HepG2 (cell line): ENCODE data around the gene ACAT2. TPM values are rescaled to one million over a fixed set of nuclear protein-coding genes. Genes with fewer than 3 reads are reported as not detected.

Experiments
- CAMTA2 ChIP-seq: sonication (generic); formaldehyde crosslinking; IDR thresholded peaks from 2 replicates; pipeline ENCODE4 v1.4.0; 2020; ENCODE audit warnings: mild to moderate bottlenecking, missing genetic modification reagents, borderline replicate concordance
- FOXA3 ChIP-seq: IDR thresholded peaks from 2 replicates; pipeline ENCODE4 v1.6.1; 2016; ENCODE audit warnings: missing genetic modification reagents, missing compliant biosample characterization
- ISL2 ChIP-seq: sonication (generic); formaldehyde crosslinking; IDR thresholded peaks from 2 replicates; pipeline ENCODE4 v1.5.0; 2020; ENCODE audit warnings: missing genetic modification reagents
- JUNB ChIP-seq: sonication (generic); formaldehyde crosslinking; IDR thresholded peaks from 2 replicates; pipeline ENCODE4 v1.8.0; 2022; ENCODE audit warnings: missing genetic modification reagents, mild to moderate bottlenecking, borderline replicate concordance
- JUND ChIP-seq: sonication (generic); formaldehyde crosslinking; IDR thresholded peaks from 2 replicates; pipeline ENCODE4 v1.8.0; 2022; ENCODE audit warnings: mild to moderate bottlenecking, missing genetic modification reagents
- MYNN ChIP-seq: sonication (generic); formaldehyde crosslinking; IDR thresholded peaks from 2 replicates; pipeline ENCODE4 v1.4.0; 2020; ENCODE audit warnings: mild to moderate bottlenecking, low read depth, missing genetic modification reagents
- SPEN ChIP-seq: sonication (generic); formaldehyde crosslinking; IDR thresholded peaks from 2 replicates; pipeline ENCODE4 v1.5.1; 2020; ENCODE audit warnings: low read depth, mild to moderate bottlenecking, missing genetic modification reagents
- TCF7 ChIP-seq: sonication (generic); IDR thresholded peaks from 2 replicates; pipeline ENCODE4 v1.6.1; 2016; ENCODE audit warnings: antibody characterized with exemption, low read depth
- TOE1 ChIP-seq: sonication (generic); formaldehyde crosslinking; IDR thresholded peaks from 2 replicates; pipeline ENCODE4 v1.4.0; 2020; ENCODE audit warnings: mild to moderate bottlenecking, missing genetic modification reagents
- ZFAT ChIP-seq: sonication (generic); formaldehyde crosslinking; conservative IDR thresholded peaks from 2 replicates; pipeline ENCODE4 v1.8.1; 2023; ENCODE audit warnings: missing genetic modification reagents, inconsistent platforms
- ZNF556 ChIP-seq: sonication (generic); formaldehyde crosslinking; IDR thresholded peaks from 2 replicates; pipeline ENCODE4 v1.4.0; 2020; ENCODE audit warnings: mild to moderate bottlenecking, missing genetic modification reagents, borderline replicate concordance
- ZNF660 ChIP-seq: sonication (generic); formaldehyde crosslinking; IDR thresholded peaks from 2 replicates; pipeline ENCODE4 v1.5.1; 2020; ENCODE audit warnings: mild to moderate bottlenecking, low read depth, missing genetic modification reagents, borderline replicate concordance
- ZNF703 ChIP-seq: sonication (generic); formaldehyde crosslinking; IDR thresholded peaks from 2 replicates; pipeline ENCODE4 v1.5.1; 2020; ENCODE audit warnings: missing genetic modification reagents, mild to moderate bottlenecking, moderate library complexity, borderline replicate concordance
- polyA plus RNA-seq, 8 experiments: library from polyadenylated mRNA; depleted of rRNA in 3 of 8; stranded (reverse) in 7 of 8; unstranded in 1 of 8; fragments of >200 nt; fragmentation: Illumina TruSeq in 4 of 8; extraction: Trizol in 4 of 8; gene quantifications; 2 replicates each; pipeline versions ENCODE4 v1.2.1 to v1.2.3, GENCODE V29; 2011 to 2016; ENCODE audit warnings: low read depth in 4 of 8, missing spikeins in 1 of 8, mixed read lengths in 1 of 8; ENCODE audit not compliant: insufficient read depth in 1 of 8
- total RNA-seq, 5 experiments: library from RNA; depleted of rRNA; stranded (reverse); fragments of >200 nt; fragmentation: Illumina TruSeq; extraction: Trizol; gene quantifications; 2 replicates each; pipeline ENCODE4 v1.2.3, GENCODE V29; 2016; ENCODE audit warnings: low read depth in 1 of 5
- TF ChIP-seq, protein P1 (sequence below): conservative IDR thresholded peaks from 2 replicates; pipeline ENCODE4 v1.6.1; 2018; ENCODE audit warnings: missing genetic modification reagents
- TF ChIP-seq, protein P2 (sequence below): fragments of 450-650 bp; IDR thresholded peaks from 2 replicates; pipeline ENCODE4 v1.6.1; 2017
- TF ChIP-seq, protein P3 (sequence below): sonication (generic); formaldehyde crosslinking; IDR thresholded peaks from 2 replicates; pipeline ENCODE4 v1.4.0; 2020; ENCODE audit warnings: low read depth, mild to moderate bottlenecking, missing genetic modification reagents
- TF ChIP-seq, protein P4 (sequence below): sonication (generic); formaldehyde crosslinking; IDR thresholded peaks from 2 replicates; pipeline ENCODE4 v1.8.1; 2023; ENCODE audit warnings: missing genetic modification reagents, inconsistent platforms, borderline replicate concordance
- TF ChIP-seq, protein P5 (sequence below): sonication (generic); formaldehyde crosslinking; IDR thresholded peaks from 2 replicates; pipeline ENCODE4 v1.4.0; 2020; ENCODE audit warnings: missing genetic modification reagents
- TF ChIP-seq, protein P6 (sequence below): sonication (generic); formaldehyde crosslinking; IDR thresholded peaks from 2 replicates; pipeline ENCODE4 v1.4.0; 2020; ENCODE audit warnings: missing genetic modification reagents, borderline replicate concordance

Gene ACAT2
- total and polyA plus RNA-seq, 2 of the 13 experiments (the other 11 are each of a cell fraction or from before 2014, with no cell fraction given): 121 to 534 TPM

DNA sequence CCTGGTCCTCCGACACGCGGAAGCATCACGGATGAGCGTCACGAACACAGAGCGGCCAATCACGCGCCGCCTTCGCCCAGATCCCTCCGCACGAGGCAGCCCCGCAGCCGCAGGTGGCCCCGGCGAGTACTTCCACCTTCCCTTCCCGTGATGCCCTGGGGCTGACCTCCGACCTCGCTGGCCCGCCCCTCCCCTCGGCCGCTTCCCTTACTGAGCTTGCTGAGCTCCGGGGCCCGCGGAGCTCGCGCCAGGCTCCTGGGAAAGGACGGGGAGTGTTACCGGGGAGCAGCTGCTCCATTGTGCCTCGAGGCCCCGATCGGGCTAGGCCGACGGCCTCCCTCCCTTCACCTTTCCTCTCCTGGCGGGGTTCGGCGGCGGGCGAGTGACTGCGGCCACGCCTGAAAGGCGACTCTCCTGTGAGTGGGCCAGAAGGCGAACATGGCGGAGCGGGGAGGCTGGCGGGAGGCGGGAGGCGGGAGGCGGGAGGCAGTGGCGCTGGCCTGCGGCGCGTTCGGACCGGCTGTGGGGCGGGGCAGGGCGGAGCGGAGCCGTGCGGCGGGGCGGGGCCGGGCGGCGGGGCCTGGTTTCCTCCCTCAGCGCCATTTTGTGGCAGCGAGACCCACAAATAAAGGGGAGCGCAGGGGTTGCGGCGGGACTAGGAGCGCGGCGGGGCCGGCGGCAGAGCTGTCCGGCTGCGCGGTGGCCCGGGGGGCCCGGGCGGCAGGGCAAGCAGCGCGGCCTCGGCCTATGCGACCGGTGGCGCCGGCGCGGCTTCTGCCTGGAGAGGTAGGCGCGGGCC is 34.7 kb upstream of the ACAT2 start, which contains the start of gene WTAP (continued):
- TF ChIP-seq MYNN (CRISPR knock-in tag) (no peak; the same call in 1 of the 2 replicates), ZFAT (CRISPR knock-in tag) (no peak; the same call in none of the 2 replicates), ISL2 (CRISPR knock-in tag) (peak; percentile 91), ZNF660 (CRISPR knock-in tag) (peak; percentile 90; the same call in 1 of the 2 replicates), JUND (CRISPR knock-in tag) (no peak; the same call in 1 of the 2 replicates), SPEN (CRISPR knock-in tag) (peak; percentile 99), ZNF556 (CRISPR knock-in tag) (peak; percentile 98), ZNF703 (CRISPR knock-in tag) (peak; percentile 96; the same call in 1 of the 2 replicates), FOXA3 (CRISPR knock-in tag) (peak; percentile 81), TCF7 (no peak), JUNB (CRISPR knock-in tag) (no peak), CAMTA2 (CRISPR knock-in tag) (peak; percentile 96; the same call in 1 of the 2 replicates), TOE1 (CRISPR knock-in tag) (peak; percentile 98)
- TF ChIP-seq, protein P1, sequence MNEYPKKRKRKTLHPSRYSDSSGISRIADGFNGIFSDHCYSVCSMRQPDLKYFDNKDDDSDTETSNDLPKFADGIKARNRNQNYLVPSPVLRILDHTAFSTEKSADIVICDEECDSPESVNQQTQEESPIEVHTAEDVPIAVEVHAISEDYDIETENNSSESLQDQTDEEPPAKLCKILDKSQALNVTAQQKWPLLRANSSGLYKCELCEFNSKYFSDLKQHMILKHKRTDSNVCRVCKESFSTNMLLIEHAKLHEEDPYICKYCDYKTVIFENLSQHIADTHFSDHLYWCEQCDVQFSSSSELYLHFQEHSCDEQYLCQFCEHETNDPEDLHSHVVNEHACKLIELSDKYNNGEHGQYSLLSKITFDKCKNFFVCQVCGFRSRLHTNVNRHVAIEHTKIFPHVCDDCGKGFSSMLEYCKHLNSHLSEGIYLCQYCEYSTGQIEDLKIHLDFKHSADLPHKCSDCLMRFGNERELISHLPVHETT (CRISPR knock-in tag): peak; percentile 97
- TF ChIP-seq, protein P2, sequence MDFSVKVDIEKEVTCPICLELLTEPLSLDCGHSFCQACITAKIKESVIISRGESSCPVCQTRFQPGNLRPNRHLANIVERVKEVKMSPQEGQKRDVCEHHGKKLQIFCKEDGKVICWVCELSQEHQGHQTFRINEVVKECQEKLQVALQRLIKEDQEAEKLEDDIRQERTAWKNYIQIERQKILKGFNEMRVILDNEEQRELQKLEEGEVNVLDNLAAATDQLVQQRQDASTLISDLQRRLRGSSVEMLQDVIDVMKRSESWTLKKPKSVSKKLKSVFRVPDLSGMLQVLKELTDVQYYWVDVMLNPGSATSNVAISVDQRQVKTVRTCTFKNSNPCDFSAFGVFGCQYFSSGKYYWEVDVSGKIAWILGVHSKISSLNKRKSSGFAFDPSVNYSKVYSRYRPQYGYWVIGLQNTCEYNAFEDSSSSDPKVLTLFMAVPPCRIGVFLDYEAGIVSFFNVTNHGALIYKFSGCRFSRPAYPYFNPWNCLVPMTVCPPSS: no peak
- TF ChIP-seq, protein P3, sequence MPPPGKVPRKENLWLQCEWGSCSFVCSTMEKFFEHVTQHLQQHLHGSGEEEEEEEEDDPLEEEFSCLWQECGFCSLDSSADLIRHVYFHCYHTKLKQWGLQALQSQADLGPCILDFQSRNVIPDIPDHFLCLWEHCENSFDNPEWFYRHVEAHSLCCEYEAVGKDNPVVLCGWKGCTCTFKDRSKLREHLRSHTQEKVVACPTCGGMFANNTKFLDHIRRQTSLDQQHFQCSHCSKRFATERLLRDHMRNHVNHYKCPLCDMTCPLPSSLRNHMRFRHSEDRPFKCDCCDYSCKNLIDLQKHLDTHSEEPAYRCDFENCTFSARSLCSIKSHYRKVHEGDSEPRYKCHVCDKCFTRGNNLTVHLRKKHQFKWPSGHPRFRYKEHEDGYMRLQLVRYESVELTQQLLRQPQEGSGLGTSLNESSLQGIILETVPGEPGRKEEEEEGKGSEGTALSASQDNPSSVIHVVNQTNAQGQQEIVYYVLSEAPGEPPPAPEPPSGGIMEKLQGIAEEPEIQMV (CRISPR knock-in tag): peak; percentile 98
- TF ChIP-seq, protein P4, sequence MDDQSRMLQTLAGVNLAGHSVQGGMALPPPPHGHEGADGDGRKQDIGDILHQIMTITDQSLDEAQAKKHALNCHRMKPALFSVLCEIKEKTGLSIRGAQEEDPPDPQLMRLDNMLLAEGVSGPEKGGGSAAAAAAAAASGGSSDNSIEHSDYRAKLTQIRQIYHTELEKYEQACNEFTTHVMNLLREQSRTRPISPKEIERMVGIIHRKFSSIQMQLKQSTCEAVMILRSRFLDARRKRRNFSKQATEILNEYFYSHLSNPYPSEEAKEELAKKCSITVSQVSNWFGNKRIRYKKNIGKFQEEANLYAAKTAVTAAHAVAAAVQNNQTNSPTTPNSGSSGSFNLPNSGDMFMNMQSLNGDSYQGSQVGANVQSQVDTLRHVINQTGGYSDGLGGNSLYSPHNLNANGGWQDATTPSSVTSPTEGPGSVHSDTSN: peak; percentile 94
- TF ChIP-seq, protein P5, sequence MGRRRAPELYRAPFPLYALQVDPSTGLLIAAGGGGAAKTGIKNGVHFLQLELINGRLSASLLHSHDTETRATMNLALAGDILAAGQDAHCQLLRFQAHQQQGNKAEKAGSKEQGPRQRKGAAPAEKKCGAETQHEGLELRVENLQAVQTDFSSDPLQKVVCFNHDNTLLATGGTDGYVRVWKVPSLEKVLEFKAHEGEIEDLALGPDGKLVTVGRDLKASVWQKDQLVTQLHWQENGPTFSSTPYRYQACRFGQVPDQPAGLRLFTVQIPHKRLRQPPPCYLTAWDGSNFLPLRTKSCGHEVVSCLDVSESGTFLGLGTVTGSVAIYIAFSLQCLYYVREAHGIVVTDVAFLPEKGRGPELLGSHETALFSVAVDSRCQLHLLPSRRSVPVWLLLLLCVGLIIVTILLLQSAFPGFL (CRISPR knock-in tag): peak; percentile 2; the same call in 1 of the 2 replicates
- TF ChIP-seq, protein P6, sequence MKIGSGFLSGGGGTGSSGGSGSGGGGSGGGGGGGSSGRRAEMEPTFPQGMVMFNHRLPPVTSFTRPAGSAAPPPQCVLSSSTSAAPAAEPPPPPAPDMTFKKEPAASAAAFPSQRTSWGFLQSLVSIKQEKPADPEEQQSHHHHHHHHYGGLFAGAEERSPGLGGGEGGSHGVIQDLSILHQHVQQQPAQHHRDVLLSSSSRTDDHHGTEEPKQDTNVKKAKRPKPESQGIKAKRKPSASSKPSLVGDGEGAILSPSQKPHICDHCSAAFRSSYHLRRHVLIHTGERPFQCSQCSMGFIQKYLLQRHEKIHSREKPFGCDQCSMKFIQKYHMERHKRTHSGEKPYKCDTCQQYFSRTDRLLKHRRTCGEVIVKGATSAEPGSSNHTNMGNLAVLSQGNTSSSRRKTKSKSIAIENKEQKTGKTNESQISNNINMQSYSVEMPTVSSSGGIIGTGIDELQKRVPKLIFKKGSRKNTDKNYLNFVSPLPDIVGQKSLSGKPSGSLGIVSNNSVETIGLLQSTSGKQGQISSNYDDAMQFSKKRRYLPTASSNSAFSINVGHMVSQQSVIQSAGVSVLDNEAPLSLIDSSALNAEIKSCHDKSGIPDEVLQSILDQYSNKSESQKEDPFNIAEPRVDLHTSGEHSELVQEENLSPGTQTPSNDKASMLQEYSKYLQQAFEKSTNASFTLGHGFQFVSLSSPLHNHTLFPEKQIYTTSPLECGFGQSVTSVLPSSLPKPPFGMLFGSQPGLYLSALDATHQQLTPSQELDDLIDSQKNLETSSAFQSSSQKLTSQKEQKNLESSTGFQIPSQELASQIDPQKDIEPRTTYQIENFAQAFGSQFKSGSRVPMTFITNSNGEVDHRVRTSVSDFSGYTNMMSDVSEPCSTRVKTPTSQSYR: peak; percentile 67
